HL-60 (cell line): ENCODE results near the gene HMX3.

Source experiments
- POLR2AphosphoS5 ChIP-seq: IDR thresholded peaks from 2 replicates; pipeline ENCODE4 v1.6.1; 2012; ENCODE audit warnings: low read depth
- TF ChIP-seq, protein P1 (sequence below): IDR thresholded peaks from one replicate; pipeline ENCODE4 v1.5.1; 2011; ENCODE audit warnings: low read length, control low read depth, inconsistent platforms; ENCODE audit not compliant: insufficient read depth

DNA sequence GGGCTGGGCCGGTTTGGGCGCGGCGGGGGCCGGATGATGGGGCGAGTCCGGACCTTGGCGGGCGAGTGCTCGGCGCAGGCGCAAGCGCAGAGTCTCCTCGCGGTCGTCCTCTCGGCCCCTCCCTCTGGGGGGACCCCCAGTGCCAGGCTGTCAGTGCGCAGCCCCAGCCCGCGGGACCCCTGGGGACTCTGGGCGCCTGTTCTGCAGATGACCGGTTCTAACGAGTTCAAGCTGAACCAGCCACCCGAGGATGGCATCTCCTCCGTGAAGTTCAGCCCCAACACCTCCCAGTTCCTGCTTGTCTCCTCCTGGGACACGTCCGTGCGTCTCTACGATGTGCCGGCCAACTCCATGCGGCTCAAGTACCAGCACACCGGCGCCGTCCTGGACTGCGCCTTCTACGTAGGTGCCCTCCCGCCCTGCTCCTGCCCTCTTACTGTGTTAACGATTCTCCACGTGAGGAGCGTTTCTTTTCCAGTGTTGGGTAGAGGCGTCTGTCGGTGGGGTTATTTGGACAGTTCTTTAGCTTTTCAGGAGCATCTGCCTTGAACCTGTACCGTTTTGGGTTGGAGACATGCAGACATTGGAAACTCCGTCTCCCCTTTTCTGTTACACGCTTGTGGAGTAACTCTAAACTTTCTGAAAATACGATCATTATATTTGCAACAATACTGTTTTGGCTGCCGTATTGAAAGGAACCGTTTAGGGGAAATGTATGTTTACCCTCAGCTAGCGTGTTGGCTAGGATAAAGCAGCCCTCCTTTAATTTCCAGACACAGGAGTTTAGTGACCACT is 19.1 kb downstream of the HMX3 start:
- TF ChIP-seq, protein P1, sequence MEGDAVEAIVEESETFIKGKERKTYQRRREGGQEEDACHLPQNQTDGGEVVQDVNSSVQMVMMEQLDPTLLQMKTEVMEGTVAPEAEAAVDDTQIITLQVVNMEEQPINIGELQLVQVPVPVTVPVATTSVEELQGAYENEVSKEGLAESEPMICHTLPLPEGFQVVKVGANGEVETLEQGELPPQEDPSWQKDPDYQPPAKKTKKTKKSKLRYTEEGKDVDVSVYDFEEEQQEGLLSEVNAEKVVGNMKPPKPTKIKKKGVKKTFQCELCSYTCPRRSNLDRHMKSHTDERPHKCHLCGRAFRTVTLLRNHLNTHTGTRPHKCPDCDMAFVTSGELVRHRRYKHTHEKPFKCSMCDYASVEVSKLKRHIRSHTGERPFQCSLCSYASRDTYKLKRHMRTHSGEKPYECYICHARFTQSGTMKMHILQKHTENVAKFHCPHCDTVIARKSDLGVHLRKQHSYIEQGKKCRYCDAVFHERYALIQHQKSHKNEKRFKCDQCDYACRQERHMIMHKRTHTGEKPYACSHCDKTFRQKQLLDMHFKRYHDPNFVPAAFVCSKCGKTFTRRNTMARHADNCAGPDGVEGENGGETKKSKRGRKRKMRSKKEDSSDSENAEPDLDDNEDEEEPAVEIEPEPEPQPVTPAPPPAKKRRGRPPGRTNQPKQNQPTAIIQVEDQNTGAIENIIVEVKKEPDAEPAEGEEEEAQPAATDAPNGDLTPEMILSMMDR: no peak
- no peak for TF ChIP-seq POLR2AphosphoS5
